Osteocyte (in vitro differentiated cells): ENCODE data around the gene UROC1. TPM values are rescaled to one million over a fixed set of nuclear protein-coding genes. Genes with fewer than 3 reads are reported as not detected.
A peak's percentile ranks its signal among the peaks of the same experiment; 100 is the strongest.

Experiments used
- DNase-seq: peaks from one replicate; pipeline ENCODE4 v3.0.0; 2021; ENCODE audit warnings: mixed read lengths; ENCODE audit not compliant: unreplicated experiment; ENCODE audit errors: extremely low spot score
- H3K27ac Mint-ChIP-seq: one replicate; pipeline ENCODE4 v1.8.0; 2021; ENCODE audit warnings: mild to moderate bottlenecking, mixed read lengths; ENCODE audit not compliant: unreplicated experiment
- H3K27me3 Mint-ChIP-seq: one replicate; pipeline ENCODE4 v1.8.0; 2021; ENCODE audit warnings: mixed read lengths; ENCODE audit not compliant: unreplicated experiment
- H3K36me3 Mint-ChIP-seq: one replicate; pipeline ENCODE4 v1.8.0; 2021; ENCODE audit warnings: mixed read lengths; ENCODE audit not compliant: unreplicated experiment
- H3K4me1 Mint-ChIP-seq: one replicate; pipeline ENCODE4 v1.8.0; 2021; ENCODE audit warnings: mixed read lengths; ENCODE audit not compliant: unreplicated experiment
- H3K4me3 Mint-ChIP-seq: one replicate; pipeline ENCODE4 v1.8.0; 2021; ENCODE audit warnings: mild to moderate bottlenecking, moderate library complexity, mixed read lengths; ENCODE audit not compliant: unreplicated experiment
- H3K9me3 Mint-ChIP-seq: one replicate; pipeline ENCODE4 v1.8.0; 2021; ENCODE audit warnings: mixed read lengths; ENCODE audit not compliant: unreplicated experiment
- total RNA-seq: library from RNA; stranded (reverse); gene quantifications from 2 replicates; pipeline ENCODE4 v1.2.1, GENCODE V29; 2021
- TF ChIP-seq, protein P1 (sequence below): fragments of 200-600 bp; sonication (generic); IDR thresholded peaks from 2 replicates; pipeline ENCODE4 v1.5.0; 2021; ENCODE audit warnings: antibody characterized with exemption, mild to moderate bottlenecking, moderate library complexity

The UROC1 gene
- total RNA-seq, 1 donor from 2014 or later: not detected

DNA sequence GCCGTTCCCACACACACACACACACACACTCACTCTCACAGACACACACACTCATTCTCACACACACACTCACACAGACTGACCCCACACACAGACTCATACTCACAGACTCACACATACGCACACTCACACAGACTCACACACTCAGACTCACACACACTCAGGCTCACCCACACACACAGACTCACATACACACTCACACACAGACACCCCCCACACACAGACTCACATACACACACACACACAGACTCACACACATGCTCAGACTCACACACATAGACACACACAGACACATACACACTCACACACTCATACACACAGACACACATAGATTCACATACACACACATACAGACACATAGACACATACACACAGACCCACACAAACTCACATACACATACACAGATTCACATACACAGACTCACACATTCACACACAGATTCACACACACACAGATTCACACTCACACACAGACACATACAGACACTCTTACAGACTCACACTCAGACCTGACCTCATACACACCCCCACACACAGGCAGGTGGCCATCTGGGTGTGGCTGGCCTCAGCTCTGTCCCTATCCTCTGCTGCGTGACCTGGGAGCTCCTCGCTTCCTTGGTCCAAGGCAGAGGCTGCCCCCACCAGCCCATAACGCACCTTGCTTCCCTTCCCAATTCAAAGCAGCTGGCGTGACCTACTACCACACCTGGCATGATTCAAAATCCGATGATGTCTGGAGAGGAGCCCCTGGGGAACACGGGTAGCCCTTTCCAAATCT is 39.3 kb upstream of the UROC1 start:
- TF ChIP-seq, protein P1, sequence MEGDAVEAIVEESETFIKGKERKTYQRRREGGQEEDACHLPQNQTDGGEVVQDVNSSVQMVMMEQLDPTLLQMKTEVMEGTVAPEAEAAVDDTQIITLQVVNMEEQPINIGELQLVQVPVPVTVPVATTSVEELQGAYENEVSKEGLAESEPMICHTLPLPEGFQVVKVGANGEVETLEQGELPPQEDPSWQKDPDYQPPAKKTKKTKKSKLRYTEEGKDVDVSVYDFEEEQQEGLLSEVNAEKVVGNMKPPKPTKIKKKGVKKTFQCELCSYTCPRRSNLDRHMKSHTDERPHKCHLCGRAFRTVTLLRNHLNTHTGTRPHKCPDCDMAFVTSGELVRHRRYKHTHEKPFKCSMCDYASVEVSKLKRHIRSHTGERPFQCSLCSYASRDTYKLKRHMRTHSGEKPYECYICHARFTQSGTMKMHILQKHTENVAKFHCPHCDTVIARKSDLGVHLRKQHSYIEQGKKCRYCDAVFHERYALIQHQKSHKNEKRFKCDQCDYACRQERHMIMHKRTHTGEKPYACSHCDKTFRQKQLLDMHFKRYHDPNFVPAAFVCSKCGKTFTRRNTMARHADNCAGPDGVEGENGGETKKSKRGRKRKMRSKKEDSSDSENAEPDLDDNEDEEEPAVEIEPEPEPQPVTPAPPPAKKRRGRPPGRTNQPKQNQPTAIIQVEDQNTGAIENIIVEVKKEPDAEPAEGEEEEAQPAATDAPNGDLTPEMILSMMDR: no peak
- Mint-ChIP-seq H3K27ac (no peak overlapping the region), H3K4me1 (no peaks in the 10 kb centered on the region), H3K36me3 (no peaks in the 10 kb centered on the region), H3K4me3 (no peak overlapping the region), H3K27me3 (peaks cover 18% of the 10 kb centered on the region), H3K9me3 (peaks cover 4% of the 10 kb centered on the region)
- no peak for DNase-seq

DNA sequence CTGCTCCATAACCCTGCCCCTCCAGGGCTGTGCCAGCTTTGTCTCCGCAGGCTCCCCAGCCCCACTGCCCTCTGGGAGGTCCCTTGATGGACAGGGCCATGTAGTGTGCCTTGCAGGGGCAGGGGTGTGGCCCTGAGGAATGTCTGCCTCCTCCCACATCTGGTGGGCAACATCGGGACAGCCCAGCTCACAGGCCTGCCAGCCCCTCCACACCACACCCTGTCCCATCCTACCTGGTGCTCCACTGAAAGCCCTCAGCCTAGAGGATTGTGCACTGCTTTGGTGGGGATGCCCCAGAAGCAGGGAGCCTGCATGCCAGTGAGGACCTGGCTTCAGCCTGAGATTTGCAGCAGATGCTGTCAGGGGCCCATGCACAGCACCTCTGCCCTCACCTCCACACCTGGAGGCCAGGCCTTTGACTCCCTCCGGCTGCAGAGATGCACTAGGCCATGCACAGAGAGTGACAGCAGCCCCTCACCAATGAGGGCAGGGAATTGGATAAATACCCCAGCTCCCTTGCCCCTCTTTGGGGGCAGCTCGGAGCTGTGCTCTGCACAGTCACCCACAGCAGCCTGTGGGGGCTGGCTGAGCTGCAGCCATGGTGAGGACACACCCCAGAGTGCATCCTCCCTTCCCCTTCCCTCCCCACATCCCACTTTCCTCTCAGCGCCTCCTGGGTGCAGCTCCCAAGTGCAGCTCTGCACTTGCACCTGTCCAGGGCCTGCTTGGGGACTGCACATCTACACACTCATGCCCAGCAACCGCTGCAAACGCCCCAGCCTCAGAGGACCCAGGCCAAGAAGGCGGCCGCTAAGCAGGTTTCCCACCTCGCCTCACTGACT is 38.4 kb upstream of the UROC1 start:
- Mint-ChIP-seq H3K36me3 (no peaks in the 10 kb centered on the region), H3K27ac (no peak overlapping the region), H3K27me3 (peaks cover 15% of the 10 kb centered on the region), H3K4me3 (no peak overlapping the region), H3K4me1 (peaks cover 4% of the 10 kb centered on the region), H3K9me3 (no peaks in the 10 kb centered on the region)
- peak; percentile 76 for DNase-seq
- TF ChIP-seq, protein P1: no peak

DNA sequence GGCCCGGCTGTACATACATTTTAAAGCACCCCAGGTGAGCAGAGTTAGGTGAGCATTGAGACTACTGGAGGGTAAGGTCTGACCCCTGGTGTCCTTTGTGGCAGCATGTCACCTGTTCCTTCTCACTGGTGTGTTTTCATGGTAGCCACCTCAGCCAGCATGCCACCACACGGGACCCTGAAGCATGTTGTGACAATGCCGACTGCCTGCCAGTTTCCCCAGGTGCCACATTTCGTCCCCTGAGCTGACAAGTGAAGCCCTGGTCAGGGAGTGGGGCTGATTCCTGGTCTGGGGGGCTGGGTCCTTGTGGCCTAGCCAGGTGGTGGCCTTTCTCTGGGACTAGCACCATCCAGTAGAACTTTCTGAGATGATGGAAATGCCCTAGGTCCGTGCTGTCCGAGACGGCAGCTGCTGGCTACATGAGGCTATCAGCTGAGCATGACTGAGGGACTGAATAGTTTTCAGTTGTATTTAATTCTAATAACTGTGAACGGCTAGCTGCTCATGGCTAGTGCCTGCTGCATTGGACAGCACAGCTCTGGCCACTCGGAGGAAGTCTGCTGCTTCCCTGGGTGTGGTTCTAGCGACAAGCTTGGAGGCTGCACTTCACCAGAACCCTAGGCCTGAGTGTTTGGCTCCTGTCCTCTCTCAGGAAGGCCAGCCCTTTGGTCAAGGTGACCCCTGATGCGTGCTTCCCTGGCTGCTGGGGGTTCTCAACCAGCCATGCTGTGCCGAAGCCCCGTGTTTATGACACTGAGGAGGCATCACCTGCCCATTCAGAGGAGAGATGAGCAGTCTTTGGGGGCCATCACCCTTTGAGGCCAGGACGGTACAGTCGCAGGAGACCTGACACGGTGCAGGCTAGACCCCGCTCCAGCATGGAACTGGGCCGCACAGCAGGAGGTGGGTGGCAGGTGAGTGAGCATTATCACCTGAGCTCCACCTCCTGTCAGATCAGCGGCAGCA is 37.3 kb upstream of the UROC1 start:
- H3K27me3 Mint-ChIP-seq: peaks cover 6% of the 10 kb centered on the region
- H3K36me3 Mint-ChIP-seq: no peaks in the 10 kb centered on the region
- H3K4me3 Mint-ChIP-seq: no peak overlapping the region
- H3K9me3 Mint-ChIP-seq: no peaks in the 10 kb centered on the region
- H3K4me1 Mint-ChIP-seq: peaks cover 13% of the 10 kb centered on the region
- no peak overlapping the region for H3K27ac Mint-ChIP-seq
- peak; percentile 77 for DNase-seq
- TF ChIP-seq, protein P1: no peak

DNA sequence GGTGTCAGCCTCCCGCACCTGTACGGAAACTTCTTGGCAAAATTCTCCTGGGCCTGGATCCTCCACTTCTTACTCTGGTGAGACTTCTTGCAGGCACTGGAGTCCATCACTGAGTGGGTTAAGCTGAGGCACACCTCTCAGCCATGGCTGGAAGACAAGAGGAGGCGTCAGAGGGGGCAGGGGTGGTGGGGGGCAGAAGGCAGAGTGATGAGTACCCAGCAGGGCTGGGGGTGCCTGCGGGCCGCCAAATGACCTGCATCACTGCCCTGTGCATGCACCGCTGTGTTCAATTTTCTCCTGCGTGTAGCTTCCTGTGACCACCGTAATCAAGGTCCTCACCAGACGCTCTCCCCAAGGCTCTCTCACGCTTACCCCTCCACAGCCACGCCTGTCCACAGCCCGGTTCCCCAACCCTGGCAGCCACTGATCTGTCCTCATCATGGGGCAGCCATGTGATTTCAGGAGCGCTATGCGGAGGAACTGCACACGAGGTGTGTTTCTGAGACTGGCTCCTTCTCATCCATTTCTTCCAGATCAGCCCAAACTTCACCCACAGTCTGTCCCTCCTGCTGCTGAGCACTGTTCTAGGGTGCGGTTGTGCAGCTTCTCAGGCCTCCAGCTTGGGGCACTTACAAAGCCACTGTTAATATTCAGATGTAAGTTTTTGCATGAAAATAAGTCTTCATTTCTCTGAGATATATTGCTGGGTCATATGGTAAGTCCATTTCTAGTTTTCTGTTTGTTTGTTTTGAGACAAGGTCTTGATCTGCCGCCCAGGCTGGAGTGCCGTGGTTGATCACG is 35.9 kb upstream of the UROC1 start:
- H3K9me3 Mint-ChIP-seq: no peaks in the 10 kb centered on the region
- DNase-seq: peak; percentile 76

More for the DNA sequence above, 35.9 kb upstream of the UROC1 start:
- TF ChIP-seq, protein P1: no peak
- H3K27ac Mint-ChIP-seq: no peak overlapping the region
- peaks cover 13% of the 10 kb centered on the region for H3K4me1 Mint-ChIP-seq
- H3K27me3 Mint-ChIP-seq: peaks cover 11% of the 10 kb centered on the region
- H3K36me3 Mint-ChIP-seq: no peaks in the 10 kb centered on the region
- no peak overlapping the region for H3K4me3 Mint-ChIP-seq
